Medulla oblongata (tissue), 1 donor: ENCODE measurements around the gene PHACTR3.
"Not testable (repeated sequence)": the region's sequence is repeated elsewhere in the genome, so short reads cannot be mapped to it uniquely, and the experiment has no call there.

Experiments used
- DNase-seq: peaks from one replicate; pipeline ENCODE4 v3.0.0-alpha.2; 2015; ENCODE audit errors: extremely low spot score

The PHACTR3 gene

DNA sequence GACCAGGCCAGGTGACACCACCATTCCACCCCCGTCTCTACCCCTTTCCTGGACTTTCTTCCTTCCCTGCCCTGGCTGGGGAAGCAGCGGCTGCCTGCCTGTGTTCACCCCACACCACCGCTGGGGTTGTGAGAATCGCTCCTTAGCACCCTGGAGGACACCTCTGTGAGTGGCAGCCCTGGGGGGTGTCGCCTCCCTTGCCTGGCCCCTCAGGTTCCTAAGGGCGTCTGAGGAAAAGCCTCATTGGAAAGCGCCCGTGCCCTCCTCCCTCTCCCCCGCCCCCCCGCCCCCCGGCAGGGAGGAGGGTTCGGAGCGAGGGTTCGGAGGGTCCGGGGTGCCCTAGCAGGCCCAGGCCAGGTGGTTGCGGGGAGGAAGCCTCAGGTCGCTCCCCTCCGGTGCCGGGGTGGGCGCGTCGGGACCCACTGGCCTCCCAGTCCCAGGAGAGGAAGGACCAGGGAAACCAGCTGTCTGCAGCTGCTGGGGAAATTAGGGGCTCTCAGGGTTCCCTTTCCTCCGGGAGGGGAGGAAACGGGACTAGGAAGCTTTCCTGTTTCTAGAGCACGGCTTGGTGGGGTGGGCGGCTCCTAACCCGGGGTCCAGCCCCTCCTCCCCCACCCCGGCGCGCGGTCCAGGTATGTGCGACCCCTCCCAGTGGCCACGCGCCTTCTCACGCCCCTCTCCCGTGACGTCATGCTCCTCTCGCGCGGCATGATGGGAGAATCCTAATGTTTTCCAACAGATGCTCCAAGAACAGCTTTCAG, at the start of gene PHACTR3:
Gene PHACTR3, plus strand, starts transcription at position 760 of the 761 bp plus-strand sequence. CDS start 475 bp downstream, outside the sequence.
- DNase-seq = peak; percentile 68

DNA sequence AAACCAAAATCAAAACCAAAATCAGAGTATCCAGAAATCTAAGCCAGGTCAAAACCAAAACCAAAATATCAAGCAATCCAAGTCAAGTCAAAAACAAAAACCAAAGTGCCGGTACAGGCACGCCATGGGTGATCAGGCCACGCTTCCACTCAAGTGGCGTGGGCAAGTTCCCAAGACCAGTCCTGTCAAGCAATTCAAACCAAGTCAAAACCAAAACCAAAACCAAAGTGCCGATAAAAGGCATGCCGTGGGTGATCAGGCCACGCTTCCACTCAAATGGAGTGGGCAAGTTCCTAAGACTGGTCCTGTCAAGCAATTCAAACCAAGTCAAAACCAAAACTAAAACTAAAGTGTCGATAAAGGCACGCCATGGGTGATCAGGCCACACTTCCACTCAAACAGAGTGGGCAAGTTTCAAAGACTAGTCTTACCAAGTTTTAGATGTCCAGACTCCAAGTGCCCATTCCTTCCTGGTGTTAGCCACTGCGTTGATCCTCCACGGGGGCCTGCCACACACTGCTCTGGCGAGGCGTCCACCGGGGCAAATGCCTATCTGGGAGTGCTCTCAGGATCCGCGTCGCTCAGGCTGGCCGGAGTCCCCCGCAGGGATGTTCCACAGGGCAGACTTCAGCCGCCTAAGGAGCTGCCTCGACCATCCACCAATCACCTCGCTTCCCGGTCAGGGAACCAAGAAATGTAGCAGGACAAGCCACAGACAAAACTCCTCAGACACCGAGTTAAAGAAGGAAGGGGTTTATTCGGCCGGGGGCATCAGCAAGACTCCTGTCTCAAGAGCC, 46.4 kb upstream of the PHACTR3 start:
- not testable (repeated sequence) for DNase-seq

DNA sequence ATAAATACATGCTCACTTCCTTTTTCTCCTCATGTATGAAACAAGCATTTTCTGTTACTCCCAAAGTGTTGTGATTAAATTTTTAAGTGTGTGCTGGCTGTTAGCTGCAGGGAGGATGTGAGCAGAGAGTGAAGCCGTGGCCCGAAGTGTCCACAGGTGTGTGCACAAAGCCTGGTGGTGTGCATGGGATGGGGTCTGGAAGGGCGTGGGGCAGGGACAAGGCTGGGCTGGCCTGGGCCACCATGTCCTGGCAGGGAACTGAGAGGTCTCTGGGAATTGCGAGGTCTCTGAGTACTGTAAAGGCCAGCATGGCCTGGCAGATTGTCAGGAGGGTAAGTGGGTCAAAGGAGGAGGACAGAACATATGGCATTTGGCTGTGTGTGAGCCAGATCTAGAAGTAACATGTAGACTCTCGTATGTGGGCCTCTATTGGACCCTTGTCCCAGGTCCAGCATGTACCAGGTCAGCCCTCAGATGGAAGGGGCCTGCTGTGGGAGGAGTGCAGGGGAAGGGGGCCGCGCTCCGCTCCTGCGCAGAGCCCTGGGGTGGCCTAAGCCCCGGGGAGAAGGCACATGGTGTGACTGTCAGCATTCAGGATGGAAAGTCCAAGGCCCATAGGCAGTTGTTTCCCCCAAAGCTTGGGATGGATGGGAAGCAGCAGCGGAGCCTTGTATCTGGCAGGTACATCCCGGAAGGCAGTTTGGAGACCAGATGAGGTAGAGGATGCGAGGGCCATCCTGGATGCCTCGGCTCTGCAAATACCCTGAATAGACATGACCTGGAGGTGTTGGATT, 45.1 kb upstream of the PHACTR3 start:
- DNase-seq = no peak

DNA sequence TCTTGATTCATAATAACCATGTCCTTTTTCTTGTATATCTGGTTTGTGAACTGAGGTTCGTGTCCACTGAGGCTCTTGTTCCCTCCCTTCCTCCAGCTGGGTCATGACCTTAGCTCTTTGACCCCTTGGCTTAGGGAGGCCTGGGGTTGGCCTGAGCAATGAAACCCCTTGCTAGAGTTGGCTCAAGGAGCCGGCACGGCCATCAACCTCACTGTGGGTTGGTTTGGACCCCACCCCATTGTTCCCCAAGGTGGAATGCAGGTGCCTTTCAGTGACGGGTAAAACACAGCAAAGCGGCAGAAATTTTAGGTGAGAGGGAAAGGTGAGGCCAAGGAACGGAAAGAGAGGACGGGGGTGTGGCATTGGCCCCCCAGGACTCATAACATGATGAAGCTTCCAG, 44.5 kb upstream of the PHACTR3 start:
- no peak for DNase-seq

DNA sequence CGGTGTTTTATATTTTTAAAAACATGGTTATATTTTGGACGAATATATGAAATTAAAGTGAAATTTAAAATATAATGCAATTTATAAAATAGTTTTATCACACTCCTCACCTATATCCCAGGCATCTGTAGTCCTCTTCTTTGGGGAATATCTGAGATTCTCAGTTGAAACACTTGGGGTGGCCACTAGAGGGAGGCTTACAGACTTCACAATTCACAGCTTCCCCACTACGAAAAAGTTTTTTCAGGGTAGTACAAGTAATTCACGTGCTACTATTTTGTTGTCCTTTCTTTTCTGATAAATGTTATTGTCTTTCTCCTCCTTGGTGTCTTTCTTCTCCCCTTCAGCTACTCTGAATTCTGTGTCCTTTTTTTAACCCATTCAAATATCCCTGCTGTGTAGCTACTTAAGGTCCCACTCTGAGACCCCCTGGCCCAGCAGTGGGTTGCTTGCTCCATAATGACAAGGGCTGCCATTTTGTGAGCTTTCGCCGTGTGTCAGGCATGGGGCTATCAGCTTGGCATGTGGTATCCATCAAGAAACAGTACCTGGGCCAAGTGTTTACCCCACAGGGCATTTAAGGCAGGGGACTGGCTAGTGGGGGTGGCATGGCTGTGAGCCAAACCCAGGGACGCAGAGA, 43.6 kb upstream of the PHACTR3 start:
- peak; percentile 38 for DNase-seq

GRCh38 chr20:59561228-59561605, 43.1 kb upstream of the PHACTR3 start:
- no peak for DNase-seq

DNA sequence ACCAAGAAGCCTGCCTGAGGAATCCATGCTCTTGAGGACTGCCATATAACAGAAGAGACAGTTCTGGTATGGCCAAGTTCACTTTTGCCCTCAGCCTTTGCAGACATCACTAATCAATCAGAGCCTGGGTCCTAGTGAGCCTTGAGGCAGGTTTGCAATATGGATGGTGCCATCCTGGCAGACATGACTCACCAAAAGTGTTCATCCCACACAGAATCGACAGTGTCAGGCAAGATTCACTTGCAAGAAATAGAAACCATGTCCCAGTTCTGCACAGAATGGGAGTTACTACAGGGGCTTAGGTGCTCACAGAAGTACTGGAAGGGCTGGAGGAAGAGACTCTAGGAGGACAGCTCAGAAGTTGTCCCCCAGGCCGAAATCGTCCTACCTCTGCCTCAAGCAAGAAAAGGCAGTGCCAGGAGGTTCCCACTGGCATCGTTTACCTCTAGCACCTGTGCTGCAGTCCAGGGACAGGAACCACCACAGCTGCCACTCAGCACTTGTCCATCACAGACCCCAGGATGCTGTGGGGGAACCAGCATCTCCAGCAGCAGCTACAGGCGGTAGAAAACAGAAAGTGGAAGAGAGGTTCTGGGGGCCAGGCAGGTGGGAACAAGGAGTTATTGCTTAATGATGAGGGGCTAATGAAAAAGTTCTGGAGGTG, 42.6 kb upstream of the PHACTR3 start:
- no peak for DNase-seq

DNA sequence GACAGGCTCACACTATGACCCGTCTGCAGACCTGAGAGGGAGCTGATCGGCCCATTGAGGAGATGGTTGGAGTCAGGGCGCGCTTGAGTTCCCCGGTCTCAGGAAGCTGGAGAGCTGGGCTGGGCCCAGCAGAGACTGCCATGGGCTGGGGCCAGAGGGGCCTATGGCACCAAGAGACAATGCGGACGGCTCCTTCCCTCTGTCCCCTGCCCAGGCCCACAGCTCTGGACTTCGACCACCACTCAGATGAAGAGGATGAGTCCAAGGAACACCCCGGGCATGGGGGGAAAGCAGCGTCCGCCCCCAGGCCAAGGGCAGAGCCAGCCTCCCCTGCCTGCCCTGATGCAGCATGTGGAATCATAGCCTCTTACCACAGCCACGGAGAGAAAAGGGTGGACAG, 40.2 kb upstream of the PHACTR3 start:
- DNase-seq = no peak

GRCh38 chr20:59564943-59565342, 39.4 kb upstream of the PHACTR3 start:
- no peak for DNase-seq

DNA sequence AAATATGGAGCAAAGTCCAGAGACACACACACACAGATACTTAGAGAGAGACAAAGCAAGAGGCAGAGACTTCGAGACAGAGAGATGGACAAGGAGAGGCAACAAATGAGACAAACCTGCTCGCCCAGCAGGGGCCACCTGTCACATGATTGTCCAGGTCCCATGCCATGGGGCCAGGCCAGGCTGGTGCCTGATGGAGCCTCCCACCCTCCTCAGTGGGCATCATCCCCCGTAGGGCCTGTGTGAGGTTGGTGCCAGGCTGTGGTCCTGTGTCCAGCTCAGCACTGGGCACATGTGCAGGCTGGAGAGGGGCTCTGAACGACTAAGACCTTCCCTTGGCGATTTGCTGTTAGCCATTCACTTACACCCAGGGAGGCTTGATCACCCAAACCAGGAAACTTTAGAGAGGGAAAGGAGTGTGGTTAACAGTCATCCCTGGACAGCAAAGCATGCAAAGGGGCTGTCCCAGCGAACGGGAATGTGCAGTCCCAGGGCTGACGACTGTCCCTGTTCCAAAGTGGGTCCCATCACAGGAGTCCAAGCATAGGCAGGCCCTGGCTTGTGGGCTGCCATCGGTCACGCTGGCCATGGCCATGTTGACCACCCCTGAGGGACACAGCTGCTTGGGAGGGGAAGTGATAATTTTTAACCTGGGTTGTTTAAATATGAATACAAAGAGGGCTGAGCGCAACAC, 38.4 kb upstream of the PHACTR3 start:
- DNase-seq = no peak

DNA sequence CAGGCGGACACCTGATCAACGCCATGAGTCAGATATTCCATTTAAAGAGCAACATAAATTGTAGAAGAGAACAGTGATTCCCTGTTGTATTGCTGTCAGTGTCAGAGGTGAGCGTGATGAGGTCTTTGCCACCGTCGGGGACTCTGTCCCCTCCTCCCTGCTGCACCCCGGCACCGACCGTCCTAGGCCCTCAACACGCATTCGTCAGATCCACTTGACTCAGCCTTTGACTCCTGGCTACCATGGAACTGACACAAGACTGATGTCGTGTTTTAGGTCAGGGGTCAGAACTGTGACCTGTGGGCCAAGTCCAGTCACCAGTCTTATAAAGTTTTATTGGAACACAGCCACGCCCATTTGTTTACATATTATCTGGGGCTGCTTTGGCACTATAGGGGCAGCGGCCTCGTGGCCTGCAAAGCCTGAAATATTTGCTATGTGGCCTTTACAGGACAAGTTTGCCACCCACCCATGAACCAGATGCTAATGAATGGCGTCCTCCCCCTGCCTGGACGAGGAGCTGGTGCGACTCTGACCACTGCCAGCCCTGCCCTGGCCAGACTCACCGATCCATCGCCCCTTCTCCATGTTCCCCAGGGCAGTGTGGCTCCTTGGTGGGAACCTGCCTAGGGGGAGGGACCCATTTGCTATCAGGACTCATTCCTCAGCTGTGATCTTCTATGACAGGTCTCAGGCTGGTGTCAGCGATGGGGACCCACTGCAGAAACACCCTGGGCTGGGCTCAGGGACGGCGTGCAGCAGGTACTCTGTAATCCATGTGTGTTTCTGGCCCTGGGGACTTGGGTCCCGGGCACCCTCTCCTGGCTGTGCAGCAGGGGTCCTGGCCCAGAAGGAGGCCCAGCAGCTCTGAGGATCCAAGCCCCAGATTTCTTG, 37.5 kb upstream of the PHACTR3 start:
- DNase-seq = no peak

GRCh38 chr20:59567585-59568508, 36.5 kb upstream of the PHACTR3 start:
- no peak for DNase-seq

DNA sequence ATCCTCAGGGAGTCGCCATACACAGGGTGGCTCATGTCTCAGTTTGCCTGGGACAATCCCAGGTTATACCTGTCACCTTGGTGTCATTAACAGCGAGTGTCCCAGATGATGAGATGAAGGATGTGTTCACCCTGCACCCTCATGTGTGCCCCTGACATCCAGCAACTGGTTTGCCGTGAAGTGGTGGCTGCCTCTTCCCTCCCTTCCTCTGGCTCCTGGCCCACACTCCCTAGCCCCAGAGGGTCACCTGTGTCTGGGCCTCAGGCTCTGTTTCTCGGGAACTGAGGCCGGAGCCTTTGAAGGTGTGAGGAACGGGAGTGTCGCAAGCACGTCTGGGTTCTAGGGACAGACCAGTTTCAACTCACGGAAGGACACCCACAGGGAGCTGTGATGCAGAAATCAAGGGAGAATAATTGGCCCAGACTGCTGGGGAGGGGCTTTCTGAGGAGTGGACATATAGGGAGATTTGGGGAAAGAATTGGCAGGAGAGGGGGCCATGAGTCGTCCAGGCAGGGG, 35.8 kb upstream of the PHACTR3 start:
- DNase-seq = no peak

- DNase-seq = no peak
Measured at GRCh38 chr20:59569305-59569704, 35.0 kb upstream of the PHACTR3 start.

DNA sequence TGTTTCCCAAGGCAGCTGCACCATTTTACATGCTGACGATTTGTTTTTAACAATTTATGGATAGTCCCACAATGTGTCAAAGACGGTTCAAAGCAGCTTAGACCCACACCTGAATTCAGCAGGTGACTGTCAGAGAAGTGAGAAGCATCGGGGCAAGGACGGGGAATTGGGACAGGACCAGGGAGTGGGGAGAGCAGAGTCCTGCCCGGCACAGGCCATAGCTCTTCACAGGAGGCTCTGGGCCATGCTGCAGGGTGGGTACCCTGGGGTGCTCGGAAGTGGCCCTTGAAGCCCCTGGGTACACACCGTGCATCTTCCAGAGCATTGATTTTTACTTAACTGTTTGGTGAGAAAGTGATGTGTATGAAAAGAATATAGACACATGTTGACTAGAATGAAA, 33.2 kb upstream of the PHACTR3 start:
- no peak for DNase-seq

GRCh38 chr20:59571551-59572314, 32.6 kb upstream of the PHACTR3 start:
- DNase-seq = peak; percentile 80

GRCh38 chr20:59572515-59572914, 31.8 kb upstream of the PHACTR3 start:
- DNase-seq = no peak

GRCh38 chr20:59573837-59574236, 30.5 kb upstream of the PHACTR3 start:
- DNase-seq = no peak
